ENCODE results near the gene LMX1B.

Gene LMX1B

DNA sequence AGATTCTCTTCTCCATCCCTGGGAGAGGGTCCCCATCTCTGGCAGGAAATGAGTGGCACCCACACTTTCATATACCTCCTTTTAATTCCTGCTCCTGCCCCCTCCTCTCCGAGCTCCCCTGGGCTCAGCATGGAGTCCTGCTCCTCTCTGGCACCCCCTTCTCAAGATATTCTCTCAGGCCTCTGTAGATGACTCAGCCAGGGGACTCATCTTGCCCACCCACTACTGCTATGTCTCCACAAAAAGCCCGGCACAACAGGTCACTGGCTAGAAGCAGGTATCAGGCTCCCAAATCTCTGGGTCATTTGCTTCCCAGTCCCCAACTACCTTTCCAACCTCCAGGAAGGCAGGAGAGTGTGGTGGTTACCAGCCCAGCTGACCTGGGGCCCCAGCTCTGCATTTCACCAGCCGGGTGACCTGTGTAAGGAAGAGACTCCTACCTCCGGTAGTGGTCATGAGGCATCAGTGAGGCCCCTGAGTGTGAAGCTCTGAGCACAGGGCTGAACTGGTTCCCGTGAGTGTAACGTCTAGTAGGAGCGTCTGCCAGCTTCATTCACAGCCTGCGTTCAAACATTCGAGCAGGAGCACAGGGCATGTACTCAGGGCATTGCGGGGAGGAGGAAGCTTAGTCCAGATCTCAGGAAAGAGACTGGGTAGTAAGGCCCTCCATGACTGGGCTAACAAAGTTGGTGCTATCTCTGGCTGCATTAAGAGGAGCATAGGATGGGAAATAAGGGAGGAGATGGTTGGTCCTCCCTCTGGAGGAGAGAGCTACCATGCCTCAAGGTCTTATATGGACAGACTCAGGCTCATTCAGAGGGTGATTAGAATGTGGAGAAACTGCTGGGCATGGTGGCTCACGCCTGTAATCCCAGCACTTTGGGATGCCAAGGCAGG, 63.7 kb downstream of the LMX1B start:
- Mint-ChIP-seq H3K27ac (no peak overlapping the region), H3K4me1 (ENCODE audit: low read depth) (peaks cover 11% of the 10 kb centered on the region), H3K36me3 (no peaks in the 10 kb centered on the region), H3K9me3 (ENCODE audit: low read depth) (no peaks in the 10 kb centered on the region), H3K4me3 (no peak overlapping the region), H3K27me3 (peaks cover 48% of the 10 kb centered on the region)

DNA sequence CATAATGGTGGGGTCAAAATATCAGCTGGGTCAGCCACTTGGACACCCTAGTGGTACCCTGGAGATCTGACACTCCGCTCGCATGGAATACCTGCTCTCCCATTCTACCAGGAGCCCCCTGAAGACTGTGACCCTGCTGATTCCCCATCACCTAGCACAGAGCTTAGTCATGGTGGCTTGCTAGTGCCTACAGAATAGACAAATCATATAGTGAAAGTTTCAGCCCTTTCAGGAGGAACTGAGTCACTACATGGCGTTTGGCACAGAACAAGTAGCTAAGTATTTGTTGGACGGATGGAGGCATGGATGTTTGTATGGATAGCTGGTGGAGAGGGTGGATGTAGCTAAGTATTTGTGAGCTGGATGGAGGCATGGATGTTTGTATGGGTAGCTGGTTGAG, 65.3 kb downstream of the LMX1B start:
- Mint-ChIP-seq H3K27me3 (peaks cover 48% of the 10 kb centered on the region), H3K36me3 (no peaks in the 10 kb centered on the region), H3K9me3 (ENCODE audit: low read depth) (no peaks in the 10 kb centered on the region), H3K4me1 (ENCODE audit: low read depth) (peaks cover 15% of the 10 kb centered on the region), H3K27ac (no peak overlapping the region), H3K4me3 (no peak overlapping the region)

DNA sequence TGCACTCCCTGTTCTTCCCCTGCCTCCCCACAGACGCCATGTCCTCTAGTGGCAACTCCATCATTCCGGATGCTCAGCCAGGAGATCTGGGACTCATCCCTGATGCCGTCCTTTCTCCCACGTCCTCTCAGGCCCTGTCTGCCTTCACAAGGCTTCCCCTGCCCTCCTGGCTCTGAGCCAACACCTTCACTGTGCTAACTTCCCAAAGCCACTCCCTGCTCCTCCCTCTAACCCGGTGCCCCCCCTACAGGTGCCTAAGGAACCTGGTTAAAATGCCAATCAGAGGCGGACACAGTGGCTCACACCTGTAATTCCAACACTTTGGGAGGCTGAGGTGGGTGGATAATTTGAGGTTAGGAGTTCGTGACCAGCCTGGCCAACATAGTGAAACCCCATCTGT, 67.6 kb downstream of the LMX1B start:
- Mint-ChIP-seq H3K9me3 (ENCODE audit: low read depth) (no peaks in the 10 kb centered on the region), H3K27me3 (peaks cover 56% of the 10 kb centered on the region), H3K27ac (no peak overlapping the region), H3K36me3 (no peaks in the 10 kb centered on the region), H3K4me3 (no peak overlapping the region), H3K4me1 (ENCODE audit: low read depth) (peaks cover 11% of the 10 kb centered on the region)

DNA sequence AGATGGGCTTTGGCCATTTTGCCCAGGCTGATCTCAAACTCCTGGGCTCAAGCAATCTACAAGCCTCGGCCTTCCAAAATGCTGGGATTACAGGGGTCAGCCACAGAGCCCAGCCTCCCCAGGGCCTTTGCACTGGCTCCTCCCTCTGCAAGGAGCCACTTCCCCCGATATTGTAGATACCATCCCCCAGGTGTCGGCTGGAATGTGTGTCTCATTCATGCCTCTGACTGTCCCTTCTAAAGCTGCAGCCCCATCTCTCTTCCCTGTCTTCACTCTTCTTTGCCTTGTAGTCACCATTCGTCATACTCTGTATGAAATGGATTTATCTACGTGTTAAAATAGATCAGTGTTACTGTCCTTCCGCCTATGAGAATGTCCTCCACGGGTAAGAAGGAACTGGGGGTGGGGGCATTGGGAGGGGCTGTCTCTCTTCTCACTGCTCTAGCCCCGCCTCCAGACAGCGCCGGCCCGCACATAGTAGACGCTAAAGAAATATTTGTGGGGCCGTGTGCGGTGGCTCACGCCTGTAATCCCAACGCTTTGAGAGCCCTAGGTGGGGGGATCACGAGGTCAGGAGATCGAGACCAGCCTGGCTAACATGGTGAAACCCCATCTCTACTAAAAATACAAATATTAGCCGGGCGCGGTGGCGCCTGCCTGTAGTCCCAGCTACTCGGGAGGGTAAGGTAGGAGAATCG, 68.5 kb downstream of the LMX1B start:
- no peaks in the 10 kb centered on the region for H3K36me3 Mint-ChIP-seq
- H3K4me3 Mint-ChIP-seq, result no peak overlapping the region
- H3K9me3 Mint-ChIP-seq (ENCODE audit: low read depth), result no peaks in the 10 kb centered on the region
- peaks cover 56% of the 10 kb centered on the region for H3K27me3 Mint-ChIP-seq
- no peak overlapping the region for H3K27ac Mint-ChIP-seq
- H3K4me1 Mint-ChIP-seq (ENCODE audit: low read depth), result peaks cover 7% of the 10 kb centered on the region

DNA sequence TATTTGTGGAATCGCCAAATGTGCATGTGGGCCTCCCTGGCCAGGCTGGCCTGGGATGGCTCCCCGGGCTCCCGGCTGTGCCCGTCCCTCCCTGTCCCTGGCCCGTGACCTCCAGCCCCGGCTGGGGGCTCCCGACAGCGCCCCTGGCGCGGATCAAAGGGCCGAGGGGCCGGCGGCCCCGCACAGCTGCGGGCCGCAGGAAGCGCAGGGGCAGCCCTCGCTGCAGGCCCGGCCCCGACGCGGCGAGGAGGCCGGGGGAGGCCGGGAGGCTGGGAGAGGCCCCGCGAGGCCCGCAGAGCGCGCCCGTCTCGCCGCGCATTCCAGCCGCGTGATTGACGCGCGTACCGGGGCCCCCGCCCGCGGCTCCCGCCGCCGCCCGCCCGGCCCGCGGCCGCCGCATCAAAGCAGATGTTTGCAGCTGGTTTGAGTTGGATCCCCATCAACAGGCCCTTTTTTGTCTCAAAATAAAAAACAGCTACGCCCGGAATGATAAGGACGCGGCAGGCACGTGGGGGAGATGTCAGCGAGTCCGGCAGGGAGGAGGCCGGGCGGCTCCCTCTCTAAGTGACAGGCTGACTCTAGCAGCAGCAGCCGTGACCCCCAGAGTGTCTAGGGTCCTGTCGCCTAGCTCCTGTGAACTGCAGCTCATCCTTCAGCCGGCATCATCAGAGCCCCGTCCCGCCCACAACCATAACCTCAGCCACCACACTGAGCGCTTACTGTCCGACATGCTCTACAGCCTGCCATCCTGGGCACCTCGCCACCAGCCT, 69.4 kb downstream of the LMX1B start:
- H3K36me3 Mint-ChIP-seq, result no peaks in the 10 kb centered on the region

DNA sequence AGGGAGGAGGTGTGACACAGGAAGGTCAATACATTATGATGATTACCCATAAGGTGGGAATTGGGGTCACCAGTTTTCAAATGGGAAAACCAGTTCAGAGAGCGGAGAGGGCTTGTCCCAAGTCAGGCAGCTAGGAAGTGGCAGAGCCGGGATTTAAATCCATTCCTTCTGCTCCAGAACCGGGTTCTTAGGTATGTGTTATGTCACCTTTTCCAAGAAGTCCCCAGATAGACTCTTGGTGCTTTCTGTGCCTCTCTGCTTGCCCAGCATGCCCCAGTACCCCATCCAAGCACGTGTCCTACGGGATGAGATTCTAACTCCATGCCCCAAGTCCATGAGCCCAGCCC, 69.9 kb downstream of the LMX1B start:
- Mint-ChIP-seq H3K36me3 (no peaks in the 10 kb centered on the region), H3K4me3 (peak overlapping the region; percentile 62), H3K9me3 (ENCODE audit: low read depth) (no peaks in the 10 kb centered on the region), H3K27me3 (peaks cover 50% of the 10 kb centered on the region), H3K27ac (no peak overlapping the region), H3K4me1 (ENCODE audit: low read depth) (peaks cover 7% of the 10 kb centered on the region)

More for the DNA sequence above, 69.4 kb downstream of the LMX1B start:
- peaks cover 52% of the 10 kb centered on the region for H3K27me3 Mint-ChIP-seq
- peak overlapping the region; percentile 62 for H3K4me3 Mint-ChIP-seq
- peaks cover 7% of the 10 kb centered on the region for H3K4me1 Mint-ChIP-seq (ENCODE audit: low read depth)
- no peaks in the 10 kb centered on the region for H3K9me3 Mint-ChIP-seq (ENCODE audit: low read depth)
- H3K27ac Mint-ChIP-seq, result no peak overlapping the region

DNA sequence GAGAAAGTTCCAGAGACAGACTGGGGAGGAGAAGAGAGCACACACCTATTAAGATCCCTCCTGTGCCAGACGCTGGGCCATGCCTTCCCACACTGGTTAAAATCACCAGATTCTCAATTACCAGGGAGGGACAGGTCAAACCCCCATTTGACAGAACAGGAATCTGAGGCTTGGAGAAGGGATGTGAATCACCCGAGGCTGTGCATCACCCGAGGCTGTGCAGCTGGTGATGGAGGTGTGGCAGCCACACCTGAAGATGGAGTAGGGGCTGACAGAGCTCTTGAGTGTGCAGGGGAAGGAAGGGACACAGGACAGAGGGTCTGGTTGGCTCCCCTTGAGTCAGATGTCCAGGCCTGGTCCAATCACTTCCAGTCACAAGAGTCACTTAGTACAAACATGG, 70.6 kb downstream of the LMX1B start:
- Mint-ChIP-seq H3K36me3 (no peaks in the 10 kb centered on the region), H3K27ac (no peak overlapping the region), H3K27me3 (peaks cover 48% of the 10 kb centered on the region), H3K4me3 (no peak overlapping the region), H3K4me1 (ENCODE audit: low read depth) (peaks cover 7% of the 10 kb centered on the region), H3K9me3 (ENCODE audit: low read depth) (no peaks in the 10 kb centered on the region)

DNA sequence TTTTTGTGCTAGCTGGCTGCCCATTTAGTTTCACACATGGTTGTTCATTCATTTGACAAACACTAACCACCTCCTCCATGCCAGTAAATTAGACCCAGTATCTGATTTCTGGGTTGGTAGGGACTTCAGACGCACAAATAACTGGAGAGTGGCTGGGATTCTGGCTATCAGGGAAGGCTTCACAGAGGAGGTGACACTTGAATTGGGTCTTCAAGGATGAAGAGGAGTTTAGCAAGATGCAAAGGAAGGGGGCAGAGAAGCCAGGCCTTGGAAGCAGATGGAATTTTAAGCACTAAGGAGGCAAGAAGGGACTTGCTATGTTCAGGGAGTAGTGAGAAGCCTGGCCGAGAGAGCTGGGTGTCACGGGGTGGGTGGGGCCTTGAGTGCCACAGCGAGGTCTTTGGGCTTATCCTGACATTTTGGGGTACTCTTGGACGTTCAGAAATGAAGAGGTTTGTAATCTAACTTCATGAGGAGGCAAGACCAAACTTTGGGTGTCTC, 71.3 kb downstream of the LMX1B start:
- Mint-ChIP-seq H3K27me3 (peaks cover 46% of the 10 kb centered on the region), H3K4me1 (ENCODE audit: low read depth) (peaks cover 7% of the 10 kb centered on the region), H3K9me3 (ENCODE audit: low read depth) (no peaks in the 10 kb centered on the region), H3K36me3 (no peaks in the 10 kb centered on the region), H3K27ac (no peak overlapping the region), H3K4me3 (no peak overlapping the region)

DNA sequence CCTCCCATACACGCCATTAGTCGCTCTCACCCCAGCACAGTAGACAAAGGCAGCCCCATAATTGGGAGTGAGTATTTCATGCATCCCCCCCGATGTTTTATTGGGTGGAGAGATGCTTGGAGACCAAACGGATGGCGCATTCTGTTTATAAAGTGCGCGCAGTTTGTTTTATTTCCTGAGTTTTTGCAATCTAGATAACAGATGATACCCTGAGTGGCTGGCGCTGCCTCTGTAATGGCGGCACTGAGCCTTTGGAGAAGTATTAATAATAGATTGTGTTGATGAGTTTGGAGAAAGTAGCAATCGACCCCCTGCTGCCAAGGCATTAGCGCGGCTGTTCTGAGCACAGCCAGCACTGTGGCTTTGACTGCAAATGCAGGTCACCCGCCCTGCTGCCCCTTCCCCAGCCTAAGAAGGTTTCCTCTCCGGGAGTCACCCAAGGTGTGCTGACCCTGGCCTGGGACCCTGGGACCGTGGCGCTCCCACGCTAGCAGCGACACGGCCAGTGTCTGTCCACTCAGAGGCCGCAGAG, 74.3 kb downstream of the LMX1B start:
- Mint-ChIP-seq H3K4me1 (ENCODE audit: low read depth) (peaks cover 4% of the 10 kb centered on the region), H3K27ac (no peak overlapping the region), H3K36me3 (no peaks in the 10 kb centered on the region), H3K4me3 (no peak overlapping the region), H3K9me3 (ENCODE audit: low read depth) (no peaks in the 10 kb centered on the region), H3K27me3 (peaks cover 34% of the 10 kb centered on the region)

DNA sequence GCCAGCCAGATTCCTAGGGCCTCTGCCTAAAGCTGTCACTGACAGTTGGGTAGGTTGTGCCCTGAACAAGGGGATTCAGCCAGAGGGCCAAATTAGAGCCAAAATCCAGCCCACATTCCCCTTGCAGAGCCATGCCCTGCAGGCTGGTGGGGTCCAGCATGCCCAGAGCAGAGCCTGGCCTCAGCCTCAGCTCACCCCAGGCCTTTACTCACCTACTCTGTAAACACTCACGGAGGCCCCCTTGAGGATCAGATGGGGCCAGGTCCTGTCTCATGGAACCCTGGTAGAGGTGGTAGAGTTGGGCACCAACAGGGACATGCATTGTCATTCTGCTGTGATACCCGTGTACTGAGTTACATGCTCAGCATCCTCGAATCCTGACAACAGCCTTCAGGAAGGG, 74.9 kb downstream of the LMX1B start:
- Mint-ChIP-seq H3K36me3 (no peaks in the 10 kb centered on the region), H3K27me3 (peaks cover 32% of the 10 kb centered on the region), H3K4me3 (no peak overlapping the region), H3K27ac (no peak overlapping the region), H3K9me3 (ENCODE audit: low read depth) (no peaks in the 10 kb centered on the region), H3K4me1 (ENCODE audit: low read depth) (peaks cover under 1% of the 10 kb centered on the region)

DNA sequence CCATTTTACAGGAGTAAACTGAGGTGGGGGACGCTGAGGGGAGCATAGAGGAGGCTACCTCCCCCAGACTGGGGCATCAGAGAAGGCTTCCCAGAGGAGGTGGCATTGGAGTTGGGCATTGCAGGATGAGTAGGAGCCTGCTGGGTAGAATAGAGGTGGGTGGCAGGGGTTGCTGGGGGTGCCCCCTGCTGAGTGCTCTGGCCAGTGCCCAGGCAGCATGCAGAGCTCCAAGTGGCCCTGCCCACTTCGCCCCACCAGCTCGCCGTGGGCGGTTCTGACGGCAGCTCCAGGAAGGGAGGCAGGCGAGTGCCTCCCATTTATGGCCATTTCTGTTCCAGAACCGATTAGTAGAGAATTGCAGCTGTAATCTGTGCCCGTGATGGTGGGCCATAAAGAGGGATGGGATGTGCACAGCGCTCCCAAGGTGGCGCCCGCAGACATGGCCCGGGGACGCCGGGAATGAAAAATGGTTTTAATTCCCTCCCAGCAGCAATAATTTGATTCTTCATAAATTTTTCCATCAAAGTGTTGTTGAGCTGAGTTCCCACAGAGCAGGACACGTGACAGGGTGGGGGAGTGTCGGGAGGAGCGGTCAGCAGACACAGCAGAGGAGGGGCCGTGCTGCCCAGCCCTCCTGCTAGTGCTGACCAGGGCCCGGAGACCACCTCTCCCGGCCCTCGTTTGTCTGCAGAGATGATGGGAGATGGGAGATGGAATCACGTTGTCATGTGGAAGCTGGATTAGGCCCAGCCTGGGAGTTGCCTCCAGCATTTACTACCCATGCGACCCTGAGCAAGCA, 75.5 kb downstream of the LMX1B start:
- H3K36me3 Mint-ChIP-seq, result no peaks in the 10 kb centered on the region
- no peak overlapping the region for H3K4me3 Mint-ChIP-seq
- peaks cover 26% of the 10 kb centered on the region for H3K27me3 Mint-ChIP-seq
- H3K4me1 Mint-ChIP-seq (ENCODE audit: low read depth), result no peaks in the 10 kb centered on the region
- H3K9me3 Mint-ChIP-seq (ENCODE audit: low read depth), result no peaks in the 10 kb centered on the region
- H3K27ac Mint-ChIP-seq, result no peak overlapping the region

DNA sequence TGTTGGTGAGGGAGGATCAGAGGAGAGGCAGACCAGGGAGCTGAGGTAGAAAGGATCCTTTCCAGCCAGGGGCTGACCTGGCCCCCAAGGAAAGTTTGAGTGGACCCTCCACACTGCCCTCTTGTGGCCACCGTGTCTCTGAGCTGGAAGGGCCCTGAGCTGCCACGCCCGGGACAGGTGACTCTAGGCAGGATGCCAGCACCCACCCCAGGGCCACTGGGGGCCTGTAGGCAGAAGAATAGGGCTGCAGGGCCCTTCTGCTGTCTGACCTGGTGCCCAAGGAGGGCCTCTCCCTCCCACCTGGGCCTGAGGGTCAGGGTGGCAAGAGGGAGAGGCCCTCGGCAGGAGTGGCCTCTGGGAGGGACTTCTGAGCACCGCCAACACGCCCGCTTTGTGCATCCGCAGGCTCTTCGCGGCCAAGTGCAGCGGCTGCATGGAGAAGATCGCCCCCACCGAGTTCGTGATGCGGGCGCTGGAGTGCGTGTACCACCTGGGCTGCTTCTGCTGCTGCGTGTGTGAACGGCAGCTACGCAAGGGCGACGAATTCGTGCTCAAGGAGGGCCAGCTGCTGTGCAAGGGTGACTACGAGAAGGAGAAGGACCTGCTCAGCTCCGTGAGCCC, 76.8 kb downstream of the LMX1B start:
- Mint-ChIP-seq H3K36me3 (no peaks in the 10 kb centered on the region), H3K4me3 (no peak overlapping the region), H3K4me1 (ENCODE audit: low read depth) (no peaks in the 10 kb centered on the region), H3K27ac (no peak overlapping the region), H3K27me3 (peaks cover 14% of the 10 kb centered on the region), H3K9me3 (ENCODE audit: low read depth) (no peaks in the 10 kb centered on the region)

DNA sequence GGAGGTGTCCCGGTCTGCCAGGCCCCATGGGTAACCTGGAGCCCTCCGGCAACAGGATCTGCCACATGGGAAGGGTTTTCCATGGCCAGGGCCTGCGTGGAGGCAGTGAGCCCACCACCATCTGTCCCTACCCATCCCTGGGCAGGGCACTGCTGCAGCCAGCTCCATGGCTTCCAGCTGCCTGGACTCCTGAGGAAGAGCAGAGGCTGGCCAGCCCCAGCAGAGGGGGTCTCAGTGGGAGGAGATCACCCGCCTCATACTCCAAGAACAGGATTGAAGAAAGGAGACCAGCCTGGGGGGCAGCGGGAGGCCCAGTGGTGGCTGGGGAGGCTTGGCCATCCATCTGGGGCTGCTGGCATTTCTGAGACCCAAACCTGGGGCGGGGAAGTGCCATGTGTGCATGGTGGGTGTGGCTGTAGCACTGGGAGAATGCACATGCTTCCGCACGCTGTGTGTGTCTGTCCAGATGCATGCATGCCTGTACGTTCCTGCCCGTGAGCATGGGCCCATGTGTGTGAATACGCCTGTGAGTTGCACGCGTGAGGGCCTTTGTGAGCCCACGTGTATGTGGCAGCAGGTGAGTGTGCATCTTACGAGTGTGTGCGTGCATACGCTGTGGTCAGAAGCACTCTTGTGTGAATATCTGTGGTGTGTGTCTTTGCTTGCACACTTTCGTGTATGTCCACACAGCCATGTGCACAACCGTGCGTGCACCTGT, 78.5 kb downstream of the LMX1B start:
- H3K27me3 Mint-ChIP-seq, result peaks cover 6% of the 10 kb centered on the region
- no peak overlapping the region for H3K4me3 Mint-ChIP-seq
- no peaks in the 10 kb centered on the region for H3K9me3 Mint-ChIP-seq (ENCODE audit: low read depth)
- no peaks in the 10 kb centered on the region for H3K36me3 Mint-ChIP-seq
- no peak overlapping the region for H3K27ac Mint-ChIP-seq
- H3K4me1 Mint-ChIP-seq (ENCODE audit: low read depth), result no peaks in the 10 kb centered on the region

All from activated naive CD8-positive, alpha-beta T cell (primary cell).